RWPE2 (cell line): Measurements from ENCODE around the gene ASTN2.

Source experiments
- ATAC-seq: fragments of 200-7000 bp; cut with Tn5 transposase; 3 replicates; pipeline ENCODE4 v1.9.1; 2021; ENCODE audit warnings: low read depth
- DNase-seq: peaks from one replicate; pipeline ENCODE4 v3.0.0-alpha.2; 2020; ENCODE audit warnings: low spot score
- H3K27ac ChIP-seq: fragments of 450-650 bp; 2 replicates; pipeline ENCODE4 v1.5.1; 2017; ENCODE audit warnings: mild to moderate bottlenecking; ENCODE audit not compliant: poor library complexity, severe bottlenecking
- H3K27me3 ChIP-seq: fragments of 250-450 bp; sonication (Bioruptor Pico); 2 replicates; pipeline ENCODE4 v1.5.1; 2021; ENCODE audit warnings: mild to moderate bottlenecking, moderate library complexity; ENCODE audit not compliant: insufficient read depth, poor library complexity, severe bottlenecking
- H3K36me3 ChIP-seq: fragments of 250-450 bp; sonication (Bioruptor Pico); 2 replicates; pipeline ENCODE4 v1.5.1; 2020; ENCODE audit warnings: low read depth, mild to moderate bottlenecking, moderate library complexity
- H3K4me1 ChIP-seq: fragments of 250-450 bp; sonication (Bioruptor Pico); 2 replicates; pipeline ENCODE4 v1.5.1; 2021; ENCODE audit warnings: mild to moderate bottlenecking, moderate library complexity; ENCODE audit not compliant: insufficient read depth, poor library complexity, severe bottlenecking
- H3K4me3 ChIP-seq: fragments of 250-450 bp; sonication (Bioruptor Pico); 2 replicates; pipeline ENCODE4 v1.5.1; 2021; ENCODE audit warnings: mild to moderate bottlenecking, moderate library complexity; ENCODE audit not compliant: severe bottlenecking
- H3K9me3 ChIP-seq: fragments of 250-450 bp; sonication (Bioruptor Pico); 2 replicates; pipeline ENCODE4 v1.5.1; 2021; ENCODE audit warnings: mild to moderate bottlenecking, moderate library complexity; ENCODE audit not compliant: severe bottlenecking
- TF ChIP-seq, protein P1 (sequence below): fragments of 450-650 bp; IDR thresholded peaks from one replicate; pipeline ENCODE4 v1.5.1; 2017; ENCODE audit warnings: mild to moderate bottlenecking, moderate library complexity; ENCODE audit not compliant: poor library complexity, severe bottlenecking

ASTN2 gene

DNA sequence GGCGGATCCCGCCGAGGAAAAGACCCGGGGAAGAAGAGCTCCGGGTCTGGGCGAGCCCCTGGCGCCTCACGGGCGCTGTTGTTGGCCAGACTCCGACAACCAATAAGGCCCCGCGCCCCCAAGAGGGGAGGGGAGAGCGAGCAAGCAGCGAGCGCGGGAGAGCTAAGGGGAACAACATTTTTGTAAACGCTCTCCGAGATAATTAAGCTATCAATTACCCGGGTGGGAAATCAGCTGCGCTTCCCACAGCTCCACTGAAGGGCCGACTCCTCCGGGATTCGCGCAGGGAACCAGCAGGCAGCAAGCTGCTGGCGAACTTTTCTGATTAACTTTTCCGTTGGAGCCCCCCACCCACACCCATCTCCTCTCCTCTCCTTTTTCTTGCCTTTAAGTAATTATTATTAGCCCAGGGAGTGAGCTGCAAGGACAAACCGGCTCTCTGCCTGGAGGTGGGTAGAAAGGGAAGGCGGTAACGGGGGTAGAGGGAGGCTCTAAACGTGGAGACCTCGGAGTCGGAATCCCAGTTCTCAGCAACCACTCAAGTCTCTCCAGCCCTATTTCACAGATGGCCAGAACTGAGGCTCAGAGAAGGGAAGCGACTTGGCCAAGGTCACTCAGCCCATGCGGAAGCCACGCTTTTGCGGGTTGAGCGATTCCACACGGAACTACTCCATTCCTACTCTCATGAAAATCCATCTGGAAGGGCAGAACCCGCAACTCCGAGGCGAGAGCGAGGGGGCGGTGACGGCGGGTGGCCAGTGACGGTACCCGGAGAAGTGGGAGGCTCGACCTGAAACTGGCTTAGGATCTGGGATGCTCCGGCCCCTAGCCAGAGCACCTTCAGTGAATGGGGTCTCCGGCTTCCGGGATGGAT is 1.3 kb downstream of the ASTN2 start:
- Histone ChIP-seq H3K9me3 (no peaks in the 10 kb centered on the region), H3K36me3 (no peaks in the 10 kb centered on the region), H3K27me3 (peaks cover 53% of the 10 kb centered on the region), H3K4me3 (no peak overlapping the region), H3K4me1 (no peaks in the 10 kb centered on the region), H3K27ac (no peak overlapping the region)
- TF ChIP-seq, protein P1, sequence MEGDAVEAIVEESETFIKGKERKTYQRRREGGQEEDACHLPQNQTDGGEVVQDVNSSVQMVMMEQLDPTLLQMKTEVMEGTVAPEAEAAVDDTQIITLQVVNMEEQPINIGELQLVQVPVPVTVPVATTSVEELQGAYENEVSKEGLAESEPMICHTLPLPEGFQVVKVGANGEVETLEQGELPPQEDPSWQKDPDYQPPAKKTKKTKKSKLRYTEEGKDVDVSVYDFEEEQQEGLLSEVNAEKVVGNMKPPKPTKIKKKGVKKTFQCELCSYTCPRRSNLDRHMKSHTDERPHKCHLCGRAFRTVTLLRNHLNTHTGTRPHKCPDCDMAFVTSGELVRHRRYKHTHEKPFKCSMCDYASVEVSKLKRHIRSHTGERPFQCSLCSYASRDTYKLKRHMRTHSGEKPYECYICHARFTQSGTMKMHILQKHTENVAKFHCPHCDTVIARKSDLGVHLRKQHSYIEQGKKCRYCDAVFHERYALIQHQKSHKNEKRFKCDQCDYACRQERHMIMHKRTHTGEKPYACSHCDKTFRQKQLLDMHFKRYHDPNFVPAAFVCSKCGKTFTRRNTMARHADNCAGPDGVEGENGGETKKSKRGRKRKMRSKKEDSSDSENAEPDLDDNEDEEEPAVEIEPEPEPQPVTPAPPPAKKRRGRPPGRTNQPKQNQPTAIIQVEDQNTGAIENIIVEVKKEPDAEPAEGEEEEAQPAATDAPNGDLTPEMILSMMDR, result no peak
- DNase-seq (no peak), ATAC-seq (no peak)

DNA sequence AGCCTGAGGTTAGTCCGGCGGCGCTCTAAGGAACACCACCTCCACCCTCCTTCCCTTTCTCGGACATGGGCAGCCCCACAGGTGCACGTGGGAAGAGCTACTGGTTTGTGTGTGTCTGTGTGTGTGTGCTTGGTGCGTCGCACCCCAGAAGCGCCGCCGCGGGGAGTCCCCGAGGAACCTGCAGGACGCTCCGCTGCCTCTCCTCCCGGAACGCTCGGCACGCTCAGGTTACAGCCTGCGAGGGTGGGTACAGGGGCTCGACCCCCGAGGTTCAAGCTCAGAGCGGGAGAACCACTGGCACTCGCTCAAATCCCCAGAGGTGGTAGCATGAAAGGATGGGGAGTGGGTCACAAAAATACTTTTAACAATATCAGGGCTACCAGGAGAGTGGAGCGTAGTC is 2.0 kb downstream of the ASTN2 start:
- no peak for DNase-seq
- H3K27me3 ChIP-seq, result peaks cover 46% of the 10 kb centered on the region
- H3K27ac ChIP-seq, result no peak overlapping the region

DNA sequence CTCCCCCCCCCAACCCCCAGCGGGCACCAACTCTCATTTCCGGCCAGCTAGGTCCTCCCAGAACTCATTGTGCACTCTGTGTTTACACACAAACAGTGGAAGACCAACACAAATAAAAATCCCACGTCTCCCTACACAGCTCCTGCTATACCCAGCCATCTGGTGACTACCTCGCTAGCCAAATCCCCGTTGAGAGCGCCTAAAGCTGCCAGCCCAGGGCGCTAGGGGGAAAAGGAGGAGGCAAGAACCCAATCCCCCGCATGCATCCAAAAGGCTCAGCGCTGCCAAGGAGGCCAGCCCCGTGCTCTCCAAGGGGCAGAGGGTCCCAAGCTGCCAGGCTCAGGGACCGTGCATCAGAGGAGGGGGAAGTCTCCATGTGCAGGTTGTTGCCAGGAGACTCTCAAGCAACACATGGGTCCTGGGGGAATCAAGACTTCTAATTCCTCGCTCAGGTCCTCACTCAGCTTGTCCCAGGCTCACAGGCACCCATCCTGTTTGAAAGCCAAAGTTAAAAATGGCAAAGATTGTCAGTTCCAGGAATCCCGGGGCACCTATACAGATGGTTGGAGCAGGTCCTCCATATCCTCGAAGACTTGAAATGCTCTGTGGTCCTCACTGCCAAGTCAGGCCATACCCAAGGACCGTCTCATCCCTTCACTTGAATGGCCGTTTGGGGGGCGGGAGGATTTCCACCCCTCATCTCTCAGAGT is 2.7 kb downstream of the ASTN2 start:
- TF ChIP-seq, protein P1, result no peak
- H3K27ac ChIP-seq, result no peak overlapping the region
- ATAC-seq (no peak), DNase-seq (no peak)
- peaks cover 46% of the 10 kb centered on the region for H3K27me3 ChIP-seq
- H3K36me3 ChIP-seq, result no peaks in the 10 kb centered on the region
- no peaks in the 10 kb centered on the region for H3K4me1 ChIP-seq
- no peak overlapping the region for H3K4me3 ChIP-seq
- H3K9me3 ChIP-seq, result no peaks in the 10 kb centered on the region

More for the DNA sequence above, 2.0 kb downstream of the ASTN2 start:
- Histone ChIP-seq H3K36me3 (no peaks in the 10 kb centered on the region), H3K4me1 (no peaks in the 10 kb centered on the region), H3K9me3 (no peaks in the 10 kb centered on the region), H3K4me3 (no peak overlapping the region)
- TF ChIP-seq, protein P1, result no peak
- ATAC-seq, result no peak

DNA sequence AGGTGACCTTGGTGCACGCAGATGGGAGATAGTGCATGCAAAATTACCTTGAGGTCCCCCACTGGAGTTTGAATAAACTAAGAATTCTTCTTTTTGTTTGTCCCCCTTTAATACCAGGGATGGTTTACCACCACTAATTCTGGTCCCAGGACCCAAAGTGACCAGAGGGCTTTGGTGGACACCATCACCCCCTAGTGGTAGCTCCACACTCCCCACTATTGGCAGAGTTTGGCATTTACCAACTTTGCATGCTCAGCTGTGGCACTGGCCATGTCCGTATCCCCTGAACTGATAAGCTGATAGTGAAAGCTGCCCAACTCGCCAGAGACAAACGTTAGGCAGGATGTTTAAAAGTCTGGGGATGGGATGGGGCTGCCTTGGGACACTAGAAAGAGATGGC is 3.3 kb downstream of the ASTN2 start:
- Histone ChIP-seq H3K4me1 (no peaks in the 10 kb centered on the region), H3K9me3 (no peaks in the 10 kb centered on the region), H3K27ac (no peak overlapping the region), H3K27me3 (peaks cover 40% of the 10 kb centered on the region), H3K36me3 (no peaks in the 10 kb centered on the region), H3K4me3 (no peak overlapping the region)
- ATAC-seq (no peak), DNase-seq (no peak)
- TF ChIP-seq, protein P1, result peak; percentile 20
